HG02943 (cell line): ENCODE measurements around the gene EIF3C.
A peak's percentile ranks its signal among the peaks of the same experiment; 100 is the strongest.
"Not testable (repeated sequence)": the region's sequence is repeated elsewhere in the genome, so short reads cannot be mapped to it uniquely, and the experiment has no call there.

Experiments
- ATAC-seq: cut with Tn5 transposase; IDR thresholded peaks from one replicate; pipeline ENCODE4 v1.9.1; 2021; ENCODE audit warnings: mild to moderate bottlenecking, low read depth, moderate library complexity; ENCODE audit not compliant: unreplicated experiment

Gene EIF3C

GRCh38 chr16:28711220-28712083 lies at the start of gene EIF3C:
TSS of gene EIF3C (plus strand) at chr16:28711464. CDS start at chr16:28711687, 223 bp downstream.
- ATAC-seq = peak; percentile 92

DNA sequence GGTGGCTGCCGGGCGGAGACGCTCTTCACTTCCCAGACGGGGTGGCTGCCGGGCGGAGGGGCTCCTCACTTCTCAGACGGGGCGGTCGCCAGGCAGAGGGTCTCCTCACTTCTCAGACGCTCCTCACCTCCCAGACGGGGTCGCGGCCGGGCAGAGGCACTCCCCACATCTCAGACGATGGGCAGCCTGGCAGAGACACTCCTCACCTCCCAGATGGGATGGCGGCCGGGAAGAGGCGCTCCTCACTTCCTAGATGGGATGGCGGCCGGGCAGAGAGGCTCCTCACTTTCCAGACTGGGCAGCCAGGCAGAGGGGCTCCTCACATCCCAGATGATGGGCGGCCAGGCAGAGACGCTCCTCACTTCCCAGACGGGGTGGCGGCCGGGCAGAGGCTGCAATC lies 45.0 kb upstream of the EIF3C start:
- not testable (repeated sequence) for ATAC-seq

- ATAC-seq = not testable (repeated sequence)
Observed at GRCh38 chr16:28667480-28667879, 43.8 kb upstream of the EIF3C start.

DNA sequence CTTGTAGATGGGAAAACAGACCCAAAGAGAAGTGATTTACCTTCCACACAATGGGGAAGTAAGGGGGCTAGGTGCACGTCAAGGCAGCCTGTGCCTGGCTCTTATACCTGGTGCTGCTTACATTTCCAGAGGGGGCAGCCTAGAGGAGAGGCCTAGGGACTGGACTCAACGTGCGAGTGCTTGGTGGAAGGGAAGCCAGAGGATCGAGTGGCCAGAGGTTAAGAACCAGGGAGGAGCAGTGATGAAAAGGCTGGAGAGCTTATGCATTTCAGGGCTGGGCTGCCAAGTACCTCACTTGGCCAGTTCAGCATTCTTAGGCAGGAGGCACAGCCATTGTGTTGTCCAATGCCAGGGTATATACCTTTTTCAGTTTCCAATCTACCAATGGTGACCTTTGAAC lies 43.1 kb upstream of the EIF3C start:
- not testable (repeated sequence) for ATAC-seq

DNA sequence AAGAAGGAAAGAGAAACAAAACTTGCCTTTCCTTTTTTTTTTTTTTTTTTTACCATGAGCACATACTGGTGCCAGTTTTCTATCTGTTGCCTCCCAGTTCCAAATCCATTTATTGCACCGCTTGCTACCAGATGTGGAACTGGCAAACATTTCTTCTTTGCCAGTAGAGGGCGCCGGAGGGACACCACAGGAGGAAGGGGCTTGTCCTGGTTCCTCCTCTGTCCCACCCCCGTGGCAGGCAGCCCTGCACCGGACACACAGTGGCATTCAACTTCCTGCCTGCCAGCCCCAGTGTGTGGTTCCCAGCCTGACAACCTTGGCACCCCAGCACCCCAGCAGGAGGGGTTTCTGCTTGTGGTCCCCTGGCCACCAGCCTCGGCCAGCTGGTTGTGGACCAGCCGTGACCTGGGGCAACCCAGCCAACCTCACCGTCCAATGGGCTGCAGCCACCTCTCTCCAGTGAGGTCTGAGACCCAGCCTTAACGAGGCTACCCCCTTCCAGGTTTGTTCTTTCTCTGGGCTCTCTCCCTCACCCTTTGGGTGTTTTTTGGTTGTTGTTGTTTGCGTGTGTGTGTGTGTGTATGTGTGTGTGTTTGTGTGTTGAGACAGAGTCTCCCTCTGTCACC lies 22.8 kb upstream of the EIF3C start:
- ATAC-seq = not testable (repeated sequence)

GRCh38 chr16:28689425-28689824 lies 21.8 kb upstream of the EIF3C start:
- ATAC-seq = not testable (repeated sequence)

DNA sequence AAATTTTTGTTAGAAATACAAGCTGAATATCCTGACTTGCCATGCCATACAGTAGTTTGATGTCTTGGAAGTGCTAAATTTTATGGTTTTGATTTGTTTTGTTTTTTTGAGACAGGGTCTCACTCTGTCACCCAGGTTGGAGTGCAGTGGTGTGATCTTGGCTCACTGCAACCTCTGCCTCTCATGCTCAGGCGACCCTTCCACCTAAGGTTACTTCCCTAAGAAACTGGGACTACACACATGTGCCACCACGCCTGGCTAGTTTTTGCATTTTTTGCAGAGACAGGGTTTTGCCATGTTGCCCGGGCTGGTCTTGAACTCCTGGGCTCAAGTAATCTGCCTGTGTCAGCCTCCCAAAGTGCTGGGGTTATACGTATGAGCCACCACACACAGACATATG lies 19.5 kb upstream of the EIF3C start:
- not testable (repeated sequence) for ATAC-seq

DNA sequence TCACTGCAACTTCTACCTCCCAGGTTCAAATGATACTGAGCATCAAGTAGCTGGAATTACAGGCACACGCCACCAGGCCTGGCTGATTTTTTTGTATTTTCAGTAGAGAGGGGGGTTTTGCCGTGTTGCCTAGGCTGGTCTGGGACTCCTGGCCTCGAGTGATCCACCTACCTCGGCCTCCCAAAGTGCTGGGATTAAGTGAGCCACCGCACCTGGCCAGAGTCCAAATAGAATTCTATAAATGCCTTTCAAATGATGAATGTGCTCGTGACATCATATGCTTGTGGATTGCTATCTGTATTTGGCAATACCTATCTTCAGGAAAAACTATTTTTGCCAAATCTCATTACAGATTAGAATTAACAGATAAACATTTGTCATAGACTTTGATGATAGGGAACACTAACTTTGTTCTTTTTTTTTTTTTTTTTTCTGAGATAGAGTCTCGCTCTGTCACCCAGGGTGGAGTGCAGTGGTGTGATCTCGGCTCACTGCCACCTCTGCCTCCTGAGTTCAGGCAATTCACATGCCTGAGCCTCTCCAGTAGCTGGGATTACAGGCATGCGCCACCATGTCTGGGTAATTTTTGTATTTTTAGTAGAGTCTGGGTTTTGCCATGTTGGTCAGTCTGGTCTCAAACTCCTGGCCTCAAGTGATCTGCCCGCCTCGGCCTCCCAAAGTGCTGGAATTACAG lies 17.9 kb upstream of the EIF3C start:
- ATAC-seq = not testable (repeated sequence)

GRCh38 chr16:28699792-28700191 lies 11.5 kb upstream of the EIF3C start:
- ATAC-seq = not testable (repeated sequence)

DNA sequence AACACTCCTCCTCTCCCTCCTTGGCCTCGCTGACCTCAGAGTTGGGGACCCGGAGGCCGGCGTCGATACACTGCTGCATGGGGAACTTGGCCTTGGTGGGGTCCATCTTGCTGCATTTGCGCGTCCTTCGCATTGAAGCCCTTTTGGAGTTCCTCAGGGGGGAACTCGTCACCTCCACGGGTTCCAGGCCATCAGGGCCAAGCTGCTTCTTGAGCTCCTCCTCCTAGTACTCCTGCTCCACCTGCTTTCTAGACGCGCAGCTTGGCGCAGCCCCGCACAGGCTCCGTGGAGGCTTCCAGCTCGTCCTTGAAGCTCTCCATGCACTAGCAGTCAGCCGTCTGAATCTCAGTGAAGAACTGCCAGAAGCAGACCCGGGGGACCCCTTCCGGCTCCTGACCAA lies 10.9 kb upstream of the EIF3C start:
- ATAC-seq = not testable (repeated sequence)

DNA sequence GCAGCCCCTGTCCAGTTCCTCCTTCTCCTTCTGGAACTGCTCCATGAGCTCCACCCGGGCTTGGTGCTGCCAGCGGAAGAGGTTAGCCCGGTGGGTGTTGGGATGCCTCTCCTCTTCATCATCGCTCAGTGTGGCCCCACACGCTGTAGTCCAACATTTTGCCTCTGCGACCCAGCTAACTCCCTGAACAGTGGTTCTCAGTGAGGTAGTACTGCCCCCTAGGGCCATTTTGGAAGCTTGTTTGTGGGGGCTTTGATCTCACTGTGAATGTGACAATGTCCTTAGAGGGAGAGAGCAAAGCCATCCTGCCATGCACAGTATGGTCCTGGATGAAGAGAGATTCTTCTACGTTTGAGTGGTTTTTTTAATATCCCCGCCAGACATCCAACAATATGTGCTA lies 9.9 kb upstream of the EIF3C start:
- ATAC-seq = not testable (repeated sequence)

- not testable (repeated sequence) for ATAC-seq
Observed at GRCh38 chr16:28704246-28704645, 7.0 kb upstream of the EIF3C start.

DNA sequence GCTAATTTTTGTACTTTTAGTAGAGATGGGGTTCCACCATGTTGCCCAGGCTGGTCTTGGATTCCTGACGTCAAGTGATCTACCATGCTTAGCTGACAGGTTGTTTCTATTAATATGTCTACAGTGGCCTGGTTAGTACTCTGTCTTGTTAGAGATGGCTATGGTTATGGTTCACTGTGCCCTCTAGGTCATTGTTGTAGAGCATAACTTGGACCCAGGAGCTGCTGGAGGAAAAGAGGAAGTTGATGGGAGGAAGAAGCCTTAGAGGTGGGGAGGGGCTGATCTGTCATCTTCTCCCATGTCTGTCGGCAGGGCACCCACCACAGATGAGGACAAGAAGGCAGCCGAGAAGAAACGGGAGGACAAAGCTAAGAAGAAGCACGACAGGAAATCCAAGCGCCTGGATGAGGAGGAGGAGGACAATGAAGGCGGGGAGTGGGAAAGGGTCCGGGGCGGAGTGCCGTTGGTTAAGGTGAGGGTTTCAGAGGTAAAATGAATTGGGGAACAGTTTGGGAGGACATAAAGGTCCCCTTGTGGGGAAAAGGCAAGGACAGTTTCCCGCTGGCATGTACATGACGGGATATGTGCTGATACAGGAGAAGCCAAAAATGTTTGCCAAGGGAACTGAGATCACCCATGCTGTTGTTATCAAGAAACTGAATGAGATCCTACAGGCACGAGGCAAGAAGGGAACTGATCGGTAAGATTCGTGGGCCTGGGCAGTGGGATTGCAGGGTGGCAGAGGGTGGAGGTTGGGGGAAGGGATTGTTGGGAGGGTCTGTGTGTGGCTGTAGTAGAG lies 11.8 kb downstream of the EIF3C start:
- not testable (repeated sequence) for ATAC-seq

DNA sequence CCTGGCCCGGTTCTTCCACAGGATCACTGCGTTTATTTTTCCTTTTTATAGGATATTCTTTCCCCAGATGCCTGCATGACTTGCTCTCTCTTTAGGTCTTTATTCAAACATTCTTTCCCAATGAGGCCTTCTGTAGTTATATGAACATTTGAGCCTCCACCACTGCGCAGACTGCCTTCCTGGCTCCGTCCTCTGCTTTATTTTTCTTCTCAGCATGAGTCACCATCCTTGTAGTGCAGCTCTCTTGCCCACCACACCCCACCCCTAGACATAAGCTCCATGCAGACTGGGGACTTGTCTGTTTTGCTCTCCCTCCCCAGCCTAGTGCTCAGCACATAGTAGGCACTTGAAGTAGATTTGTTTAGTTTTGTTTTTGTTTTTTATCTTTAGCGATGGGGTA lies 20.0 kb downstream of the EIF3C start:
- not testable (repeated sequence) for ATAC-seq

DNA sequence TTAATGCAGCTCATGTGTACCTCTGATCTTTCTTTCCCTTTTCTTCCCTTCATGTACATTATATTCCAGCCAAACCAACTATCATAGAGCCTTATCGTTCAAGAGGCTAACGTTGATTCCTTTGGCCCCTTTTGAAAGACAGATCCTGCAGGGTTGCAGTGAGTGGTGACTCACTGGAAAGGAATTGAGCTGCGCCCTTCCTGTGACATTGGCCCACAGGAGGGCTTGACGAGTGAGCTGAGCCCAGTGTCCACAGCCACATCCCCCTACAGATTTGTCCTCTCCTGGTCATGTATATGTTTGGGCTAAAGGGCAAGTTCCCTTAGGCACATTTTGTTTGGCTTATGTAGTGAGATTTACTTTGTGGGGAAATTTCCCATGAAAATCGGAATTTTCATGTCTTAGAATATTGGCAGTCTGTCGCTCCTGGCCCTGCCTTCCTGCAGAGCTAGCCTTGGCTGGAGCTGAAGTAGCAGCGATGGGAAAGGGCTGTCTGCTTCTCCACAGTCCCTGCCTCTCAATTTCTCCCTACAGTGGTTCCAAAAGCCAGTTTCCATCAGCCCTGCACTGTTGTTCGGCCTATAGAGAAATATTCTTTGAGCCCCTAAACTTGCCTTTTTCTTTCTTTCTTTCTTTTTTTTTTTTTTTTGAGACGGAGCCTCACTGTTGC lies 21.3 kb downstream of the EIF3C start:
- ATAC-seq = not testable (repeated sequence)

DNA sequence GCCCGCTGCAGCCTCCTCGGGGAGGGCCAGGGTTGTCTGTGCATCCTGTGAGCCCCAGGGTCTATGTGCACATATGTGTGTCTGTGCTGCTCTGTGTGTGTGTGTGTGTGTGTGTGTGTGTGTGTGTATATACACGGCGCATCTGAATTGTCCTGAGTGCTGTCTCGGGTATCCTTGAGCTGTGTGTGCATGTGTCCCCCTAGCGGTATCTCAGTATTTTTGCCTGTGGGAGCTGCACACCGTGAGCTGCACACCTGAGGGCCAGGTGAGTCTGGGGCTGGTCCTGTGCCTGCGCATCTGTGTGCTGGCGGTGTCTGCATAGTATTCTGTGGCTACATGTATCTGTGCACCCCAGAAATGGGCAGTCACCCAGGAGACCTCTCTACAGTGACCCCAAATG lies 28.5 kb downstream of the EIF3C start:
- not testable (repeated sequence) for ATAC-seq

DNA sequence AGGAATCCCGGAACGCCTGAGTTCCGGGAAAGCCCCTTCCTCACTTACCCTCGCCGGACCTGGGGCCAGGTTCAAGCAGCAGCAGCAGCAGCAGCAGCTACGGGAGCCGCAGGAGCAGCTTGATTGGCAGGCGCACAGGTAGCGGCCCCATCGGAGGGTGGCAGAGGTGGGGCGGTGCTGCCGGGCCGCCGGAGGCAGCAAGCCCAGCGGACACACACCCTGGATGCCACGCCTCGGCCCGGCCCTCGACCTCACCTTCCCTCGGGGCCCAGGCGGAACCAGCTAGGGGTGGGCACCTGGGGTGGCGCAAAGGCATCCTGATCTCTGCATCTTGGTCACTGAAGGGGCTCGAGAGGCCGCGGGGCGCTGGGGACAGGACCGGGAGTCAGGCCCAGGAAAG lies 29.4 kb downstream of the EIF3C start:
- not testable (repeated sequence) for ATAC-seq

DNA sequence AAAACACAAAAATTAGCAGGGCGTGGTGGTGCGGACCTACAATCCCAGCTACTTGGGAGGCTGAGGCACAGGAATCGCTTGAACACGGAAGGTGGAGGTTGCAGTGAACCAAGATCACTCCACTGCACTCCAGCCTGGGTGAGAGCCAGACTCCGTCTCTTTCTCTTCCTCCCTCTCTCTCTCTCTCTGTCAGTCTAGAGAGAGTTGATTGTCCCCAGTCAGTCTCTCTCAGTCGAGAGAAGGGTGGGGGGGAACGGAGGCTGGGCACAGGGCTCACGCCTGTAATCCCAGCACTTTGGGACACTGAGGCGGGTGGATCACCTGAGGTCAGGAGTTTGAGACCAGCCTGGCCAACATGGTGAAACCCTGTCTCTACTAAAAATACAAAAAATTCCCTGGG lies 30.0 kb downstream of the EIF3C start:
- ATAC-seq = not testable (repeated sequence)

DNA sequence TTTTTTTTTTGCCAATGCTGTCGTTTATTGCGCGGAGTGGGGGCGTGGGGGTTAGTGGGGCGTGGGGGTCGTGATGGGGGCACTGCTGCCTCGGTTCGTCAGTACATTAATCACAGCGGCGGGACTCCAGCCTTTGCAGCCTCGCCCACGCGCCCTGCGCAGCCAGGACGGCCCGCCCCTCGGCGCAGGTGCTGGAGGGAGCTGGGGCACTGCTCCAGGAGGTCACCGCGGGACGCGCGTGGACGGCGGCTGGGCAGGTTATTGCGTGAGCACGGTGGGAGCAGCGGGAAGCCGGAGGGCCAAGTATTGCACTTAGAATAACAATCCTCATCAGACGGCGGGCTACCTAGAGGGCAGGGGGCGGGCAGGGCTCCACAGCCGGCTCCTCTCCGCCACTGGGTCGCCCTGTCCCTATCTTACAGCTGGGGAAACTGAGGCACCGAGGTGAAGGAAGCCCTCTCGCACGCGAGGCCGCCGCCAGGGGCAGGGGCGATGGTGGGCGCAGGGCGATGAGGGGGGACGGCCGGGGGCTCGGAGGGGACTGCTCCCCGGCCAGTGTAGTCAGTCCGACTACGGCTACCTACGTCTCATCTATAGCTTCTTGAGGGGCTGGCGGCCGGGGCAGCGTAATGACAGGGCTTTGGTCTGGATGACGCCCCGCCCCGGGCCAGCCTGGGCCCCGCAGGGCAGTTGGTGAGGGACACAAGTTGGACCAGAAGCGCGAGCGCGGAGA lies 35.5 kb downstream of the EIF3C start:
- ATAC-seq = not testable (repeated sequence)
